ENCODE data around the gene WDR88.
"Not testable (repeated sequence)": the region's sequence is repeated elsewhere in the genome, so short reads cannot be mapped to it uniquely, and the experiment has no call there.

Gene WDR88

DNA sequence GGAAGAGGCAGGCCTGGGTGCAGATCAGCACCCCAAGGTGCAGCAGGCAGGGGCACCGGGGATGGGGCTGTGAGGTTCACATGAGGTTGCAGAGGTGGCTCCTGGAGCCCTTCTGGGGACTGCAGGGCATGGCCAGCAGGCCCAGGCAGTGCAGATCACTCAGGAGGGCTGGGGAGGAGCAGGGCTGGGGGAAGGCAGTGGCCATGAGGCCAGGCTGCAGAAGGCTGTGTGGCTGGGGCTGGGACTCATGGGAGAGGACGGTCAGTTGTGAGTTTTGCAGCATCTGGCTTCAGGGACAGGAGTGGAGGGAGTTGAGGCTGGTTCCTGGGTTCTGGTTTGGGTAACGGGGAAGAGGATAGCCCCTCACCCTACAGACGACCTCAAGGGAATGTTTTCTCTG, 7.3 kb downstream of the WDR88 start:
- no peak overlapping the region for H3K4me3 ChIP-seq (ENCODE audit: low read length)
- TF ChIP-seq, protein P1, sequence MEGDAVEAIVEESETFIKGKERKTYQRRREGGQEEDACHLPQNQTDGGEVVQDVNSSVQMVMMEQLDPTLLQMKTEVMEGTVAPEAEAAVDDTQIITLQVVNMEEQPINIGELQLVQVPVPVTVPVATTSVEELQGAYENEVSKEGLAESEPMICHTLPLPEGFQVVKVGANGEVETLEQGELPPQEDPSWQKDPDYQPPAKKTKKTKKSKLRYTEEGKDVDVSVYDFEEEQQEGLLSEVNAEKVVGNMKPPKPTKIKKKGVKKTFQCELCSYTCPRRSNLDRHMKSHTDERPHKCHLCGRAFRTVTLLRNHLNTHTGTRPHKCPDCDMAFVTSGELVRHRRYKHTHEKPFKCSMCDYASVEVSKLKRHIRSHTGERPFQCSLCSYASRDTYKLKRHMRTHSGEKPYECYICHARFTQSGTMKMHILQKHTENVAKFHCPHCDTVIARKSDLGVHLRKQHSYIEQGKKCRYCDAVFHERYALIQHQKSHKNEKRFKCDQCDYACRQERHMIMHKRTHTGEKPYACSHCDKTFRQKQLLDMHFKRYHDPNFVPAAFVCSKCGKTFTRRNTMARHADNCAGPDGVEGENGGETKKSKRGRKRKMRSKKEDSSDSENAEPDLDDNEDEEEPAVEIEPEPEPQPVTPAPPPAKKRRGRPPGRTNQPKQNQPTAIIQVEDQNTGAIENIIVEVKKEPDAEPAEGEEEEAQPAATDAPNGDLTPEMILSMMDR (conservative IDR thresholded peaks at IDR 0.05; ENCODE audit: low read depth, low read length): no peak
- DNase-seq (ENCODE audit: low read depth): no peak

GRCh38 chr19:33143897-33144405, 12.0 kb downstream of the WDR88 start:
- H3K4me3 ChIP-seq (ENCODE audit: low read length): no peak overlapping the region
- TF ChIP-seq, protein P1 (conservative IDR thresholded peaks at IDR 0.05; ENCODE audit: low read depth, low read length): peak; percentile 94
- DNase-seq (ENCODE audit: low read depth): no peak

DNA sequence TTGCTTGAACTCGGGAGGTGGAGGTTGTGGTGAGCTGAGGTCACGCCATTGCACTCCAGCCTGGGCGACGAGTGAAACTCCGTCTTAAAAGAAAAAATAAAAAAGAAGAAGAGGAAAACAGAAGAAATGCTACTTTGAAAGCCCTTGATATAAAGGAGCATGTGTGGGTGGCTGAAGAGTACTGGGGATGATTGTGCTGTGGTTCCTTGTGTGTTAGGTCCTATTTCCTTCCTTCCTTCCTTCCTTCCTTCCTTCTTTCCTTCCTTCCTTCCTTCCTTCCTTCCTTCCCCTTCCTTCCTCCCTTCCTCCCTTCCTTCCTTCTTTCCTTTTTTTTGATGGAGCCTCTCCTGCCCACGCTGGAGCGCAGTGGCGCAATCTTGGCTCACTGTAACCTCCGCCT, 14.3 kb downstream of the WDR88 start:
- TF ChIP-seq, protein P1 (conservative IDR thresholded peaks at IDR 0.05; ENCODE audit: low read depth, low read length): no peak
- no peak overlapping the region for H3K4me3 ChIP-seq (ENCODE audit: low read length)
- DNase-seq (ENCODE audit: low read depth): no peak

GRCh38 chr19:33147538-33147937, 15.6 kb downstream of the WDR88 start:
- DNase-seq (ENCODE audit: low read depth): no peak
- H3K4me3 ChIP-seq (ENCODE audit: low read length): no peak overlapping the region
- TF ChIP-seq, protein P1 (conservative IDR thresholded peaks at IDR 0.05; ENCODE audit: low read depth, low read length): no peak

DNA sequence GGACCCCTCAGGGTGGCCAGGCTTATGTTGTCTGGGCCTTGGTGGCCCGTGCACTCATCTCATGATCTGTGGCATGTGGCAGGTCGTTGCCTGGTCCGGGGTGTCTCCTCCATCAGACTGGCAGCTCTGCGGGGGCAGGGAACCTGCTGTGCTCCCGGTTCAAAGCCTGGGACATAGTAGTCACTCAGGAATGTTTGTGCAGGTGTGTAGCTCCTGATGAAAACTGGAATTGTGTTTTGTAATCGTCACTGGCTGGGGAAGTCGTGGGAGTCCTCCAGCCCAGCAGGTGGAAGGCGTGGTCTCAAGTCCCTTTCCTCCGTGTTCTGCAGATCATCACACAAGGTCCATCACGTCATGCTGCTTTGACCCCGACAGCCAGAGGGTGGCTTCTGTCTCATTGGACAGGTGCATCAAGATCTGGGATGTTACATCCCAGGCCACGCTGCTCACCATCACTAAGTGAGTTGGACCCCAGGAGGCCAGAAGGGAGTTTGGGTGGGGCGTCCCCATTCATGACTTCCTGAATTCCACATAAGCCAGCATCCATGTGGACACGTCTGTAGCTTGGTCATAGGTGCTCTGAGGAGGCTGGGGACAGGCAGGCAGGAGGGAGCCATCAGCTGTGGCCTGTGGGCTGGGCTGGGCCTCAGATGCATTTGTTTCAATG, 19.1 kb downstream of the WDR88 start:
- DNase-seq (ENCODE audit: low read depth): no peak
- no peak overlapping the region for H3K4me3 ChIP-seq (ENCODE audit: low read length)
- TF ChIP-seq, protein P1 (conservative IDR thresholded peaks at IDR 0.05; ENCODE audit: low read depth, low read length): no peak

- DNase-seq (ENCODE audit: low read depth): no peak
- H3K4me3 ChIP-seq (ENCODE audit: low read length): no peak overlapping the region
- TF ChIP-seq, protein P1 (conservative IDR thresholded peaks at IDR 0.05; ENCODE audit: low read depth, low read length): no peak
These were observed 20.3 kb downstream of the WDR88 start for GRCh38 chr19:33152176-33152575.

DNA sequence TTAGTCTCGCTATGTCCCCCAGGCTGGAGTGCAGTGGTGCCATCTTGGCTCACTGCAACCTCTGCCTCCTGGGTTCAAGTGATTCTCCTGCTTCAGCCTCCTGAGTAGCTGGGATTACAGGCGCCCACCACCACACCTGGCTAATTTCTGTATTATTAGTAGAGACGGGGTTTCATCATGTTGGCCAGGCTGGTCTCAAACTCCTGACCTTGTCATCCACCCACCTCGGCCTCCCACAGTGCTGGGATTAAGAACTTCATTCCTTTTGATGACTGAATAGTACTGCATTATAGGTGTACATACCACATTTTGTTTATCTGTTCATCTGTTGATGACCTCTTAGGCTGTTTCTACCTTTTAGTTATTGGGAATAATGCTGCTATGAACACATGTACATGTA, 20.7 kb downstream of the WDR88 start:
- not testable (repeated sequence) for H3K4me3 ChIP-seq (ENCODE audit: low read length); DNase-seq (ENCODE audit: low read depth)

- H3K4me3 ChIP-seq (ENCODE audit: low read length); DNase-seq (ENCODE audit: low read depth): not testable (repeated sequence)
These were observed 22.4 kb downstream of the WDR88 start for GRCh38 chr19:33154313-33154712.

Data from retinal pigment epithelial cell (primary cell).